LNCAP (cell line): ENCODE results near the gene CA12.

ENCODE experiments used
- TF ChIP-seq, protein P1 (sequence below): fragments of 450-650 bp; IDR thresholded peaks from 2 replicates; pipeline ENCODE4 v1.5.1; 2017; ENCODE audit warnings: mild to moderate bottlenecking

Gene CA12

DNA sequence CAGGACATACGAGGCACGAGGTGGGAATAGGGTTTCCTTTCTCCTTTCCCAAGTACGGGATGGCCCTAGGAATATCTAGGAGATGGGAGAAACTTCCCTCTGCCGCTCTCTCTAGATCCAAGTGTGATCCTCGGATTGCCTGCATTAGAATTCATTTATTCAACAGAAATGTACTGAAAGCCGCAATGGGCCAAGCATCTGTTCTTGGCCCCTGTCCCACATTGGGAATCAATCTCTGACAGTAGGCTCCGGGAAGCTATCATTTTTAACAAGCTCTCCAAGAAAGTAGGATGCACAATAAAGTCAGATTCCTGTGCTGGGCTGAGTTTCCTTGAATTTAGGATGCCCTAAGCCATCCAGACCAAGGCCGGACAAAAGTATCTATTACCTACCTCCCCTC, 37.2 kb upstream of the CA12 start:
- TF ChIP-seq, protein P1, sequence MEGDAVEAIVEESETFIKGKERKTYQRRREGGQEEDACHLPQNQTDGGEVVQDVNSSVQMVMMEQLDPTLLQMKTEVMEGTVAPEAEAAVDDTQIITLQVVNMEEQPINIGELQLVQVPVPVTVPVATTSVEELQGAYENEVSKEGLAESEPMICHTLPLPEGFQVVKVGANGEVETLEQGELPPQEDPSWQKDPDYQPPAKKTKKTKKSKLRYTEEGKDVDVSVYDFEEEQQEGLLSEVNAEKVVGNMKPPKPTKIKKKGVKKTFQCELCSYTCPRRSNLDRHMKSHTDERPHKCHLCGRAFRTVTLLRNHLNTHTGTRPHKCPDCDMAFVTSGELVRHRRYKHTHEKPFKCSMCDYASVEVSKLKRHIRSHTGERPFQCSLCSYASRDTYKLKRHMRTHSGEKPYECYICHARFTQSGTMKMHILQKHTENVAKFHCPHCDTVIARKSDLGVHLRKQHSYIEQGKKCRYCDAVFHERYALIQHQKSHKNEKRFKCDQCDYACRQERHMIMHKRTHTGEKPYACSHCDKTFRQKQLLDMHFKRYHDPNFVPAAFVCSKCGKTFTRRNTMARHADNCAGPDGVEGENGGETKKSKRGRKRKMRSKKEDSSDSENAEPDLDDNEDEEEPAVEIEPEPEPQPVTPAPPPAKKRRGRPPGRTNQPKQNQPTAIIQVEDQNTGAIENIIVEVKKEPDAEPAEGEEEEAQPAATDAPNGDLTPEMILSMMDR, result no peak

DNA sequence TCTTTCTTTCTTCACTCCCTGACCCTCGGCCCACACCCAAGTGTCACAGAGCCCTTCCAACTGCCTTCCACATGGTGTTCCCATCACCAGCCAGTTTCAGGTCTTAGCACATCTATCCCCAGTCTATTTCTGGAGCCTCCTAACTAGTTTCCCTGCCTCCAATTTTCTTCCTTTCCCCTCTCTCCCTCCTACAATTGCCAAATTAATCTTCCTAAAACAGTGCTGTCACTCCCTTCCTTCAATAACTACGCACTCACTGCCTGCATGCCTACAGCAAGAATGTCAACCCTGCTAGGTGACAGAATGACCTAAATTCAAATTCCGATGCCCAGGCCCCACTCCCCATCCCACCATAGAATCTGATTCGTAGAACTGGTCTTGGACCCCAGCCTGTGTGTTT, 36.1 kb upstream of the CA12 start:
- TF ChIP-seq, protein P1, result no peak

DNA sequence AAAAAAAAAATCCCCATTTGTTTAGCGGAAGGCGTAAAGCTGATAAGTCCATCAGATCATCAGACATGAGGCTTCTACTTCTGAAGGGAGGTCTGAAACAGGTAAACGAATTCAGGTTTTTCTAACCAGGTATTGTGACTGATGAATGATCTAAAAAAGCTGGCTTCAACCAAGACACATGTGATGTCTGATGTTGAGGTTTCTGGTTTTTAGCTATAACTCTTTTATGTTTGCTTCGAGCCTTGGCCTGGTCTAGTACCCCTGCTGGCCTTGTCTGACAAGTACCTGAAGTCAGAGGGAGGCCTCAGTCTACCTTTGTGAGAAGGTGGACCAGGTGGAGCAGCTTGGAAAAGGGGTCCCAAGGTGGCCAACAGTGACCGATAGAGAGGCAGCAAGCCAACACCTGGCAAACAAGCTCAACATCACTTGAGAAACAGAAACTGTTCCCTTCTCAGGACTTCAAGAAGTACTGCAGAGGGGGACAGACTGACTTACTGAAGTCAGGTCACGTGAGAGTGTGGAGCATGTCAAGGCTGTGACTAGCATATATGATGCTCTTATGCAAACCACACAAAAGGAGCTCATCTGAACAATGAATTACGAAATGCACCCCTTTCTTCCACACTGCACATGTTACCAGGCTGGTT, 33.0 kb upstream of the CA12 start:
- TF ChIP-seq, protein P1, result no peak

DNA sequence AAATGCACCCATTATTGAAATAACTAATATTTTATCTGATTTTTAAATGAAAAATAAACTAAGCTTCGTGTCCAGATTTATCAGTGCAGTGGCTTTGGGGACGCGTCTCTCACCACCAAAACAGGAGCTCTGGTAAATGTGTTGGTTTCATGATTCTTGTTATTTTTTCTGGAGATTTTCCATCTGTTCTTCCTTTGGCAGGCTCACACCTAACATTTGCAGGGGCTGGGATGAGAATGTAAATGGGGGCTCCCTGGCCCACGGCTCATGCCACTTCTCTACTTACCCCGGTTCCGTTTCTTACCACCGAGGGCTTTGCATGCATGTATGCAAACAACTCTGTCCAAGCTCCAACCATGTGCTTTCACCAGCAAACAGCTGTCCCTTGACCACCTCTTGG, 30.9 kb upstream of the CA12 start:
- TF ChIP-seq, protein P1, result no peak

DNA sequence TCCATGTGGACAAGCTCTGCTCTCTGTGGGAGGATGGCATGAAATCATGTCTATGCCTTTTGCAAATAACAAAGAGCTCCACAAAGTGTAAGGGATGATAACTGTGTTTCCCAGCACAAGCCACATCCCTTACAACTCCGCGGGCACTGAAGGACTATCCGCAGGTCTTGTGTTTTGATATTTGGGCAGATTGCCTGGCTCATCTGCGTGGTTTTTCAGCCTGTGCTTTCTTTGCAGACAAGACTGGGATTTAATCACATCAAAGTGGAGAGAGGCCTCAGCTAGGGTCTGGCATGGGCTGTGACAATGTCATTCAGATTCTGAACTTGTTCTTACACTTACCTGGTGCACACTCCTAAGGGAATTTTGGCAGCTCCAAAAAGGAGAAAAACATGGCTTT, 30.2 kb upstream of the CA12 start:
- TF ChIP-seq, protein P1, result no peak

DNA sequence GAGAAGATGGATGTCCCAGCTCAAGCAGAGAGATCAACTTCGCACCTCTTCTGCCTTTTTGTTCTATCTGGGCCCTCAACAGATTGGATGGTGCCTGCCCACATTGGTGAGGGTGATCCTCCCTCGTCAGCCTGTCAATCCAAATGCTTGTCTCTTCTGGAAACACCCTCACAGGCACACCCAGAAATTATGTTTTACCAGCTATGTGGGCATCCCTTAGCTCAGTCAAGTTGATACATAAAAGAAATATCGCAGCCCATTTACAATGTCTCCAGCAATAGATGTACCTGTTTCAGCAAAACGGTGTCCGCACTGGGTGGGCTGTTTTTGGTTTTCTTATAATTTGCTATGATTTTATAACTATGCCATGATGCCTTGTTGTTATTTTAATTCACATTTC, 27.5 kb upstream of the CA12 start:
- TF ChIP-seq, protein P1, result no peak

DNA sequence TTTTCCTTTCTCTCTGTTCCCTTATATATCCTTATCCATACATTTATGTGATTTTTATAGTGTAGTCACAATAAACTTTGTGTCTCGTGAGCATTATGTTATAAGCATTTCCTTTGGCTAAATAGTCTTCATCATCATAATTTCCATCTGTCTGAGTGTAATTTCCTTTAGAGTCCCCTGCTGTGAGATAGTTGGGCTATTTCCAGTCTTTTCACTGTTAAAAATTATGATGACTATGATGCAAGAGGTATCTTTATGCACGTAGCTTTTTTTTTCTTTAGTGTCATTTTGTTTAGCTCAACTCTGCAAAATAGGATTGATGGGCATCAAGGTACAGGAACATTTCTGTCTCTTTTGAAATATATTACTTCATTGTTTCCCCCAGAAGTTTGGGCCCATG, 26.9 kb upstream of the CA12 start:
- TF ChIP-seq, protein P1, result no peak

DNA sequence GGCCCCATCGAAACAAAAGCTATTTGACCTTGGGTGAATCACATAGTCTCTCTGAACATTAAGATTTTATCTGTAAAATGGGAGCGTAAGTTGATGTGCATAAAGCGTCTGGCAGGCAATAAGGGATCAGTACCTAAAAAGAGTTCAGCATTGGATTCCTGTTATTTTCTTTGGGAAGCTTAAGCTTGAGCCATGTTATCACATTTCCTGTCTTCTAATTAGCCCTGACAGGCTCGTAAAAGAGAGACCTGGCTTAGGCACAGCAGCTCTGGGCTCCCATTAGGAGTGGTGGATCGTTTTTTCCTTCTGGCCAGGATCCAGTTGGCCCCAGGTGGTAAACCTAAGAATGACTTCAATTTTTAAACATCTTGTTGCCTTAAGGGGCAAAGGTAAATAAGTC, 26.0 kb upstream of the CA12 start:
- TF ChIP-seq, protein P1, result no peak
